Hepatocyte (in vitro differentiated cells): ENCODE results near the gene MCM7. TPM values are rescaled to one million over a fixed set of nuclear protein-coding genes. Genes with fewer than 3 reads are reported as not detected.

Experiments
- DNase-seq: peaks from one replicate; pipeline ENCODE4 v3.0.0-alpha.2; 2016; ENCODE audit warnings: low spot score
- H2AFZ ChIP-seq: fragments of 200-600 bp; sonication (generic); 2 replicates; pipeline ENCODE4 v1.6.0; 2016; ENCODE audit warnings: antibody characterized with exemption, mild to moderate bottlenecking
- H3K27ac ChIP-seq: fragments of 200-600 bp; sonication (generic); 2 replicates; pipeline ENCODE4 v1.5.1; 2016; ENCODE audit warnings: mild to moderate bottlenecking
- H3K27me3 ChIP-seq: fragments of 200-600 bp; sonication (generic); 2 replicates; pipeline ENCODE4 v1.6.1; 2016
- H3K36me3 ChIP-seq: fragments of 200-600 bp; sonication (generic); replicated peaks from 2 replicates; pipeline ENCODE4 v1.5.1; 2016; ENCODE audit warnings: low read depth; ENCODE audit not compliant: insufficient read depth
- H3K4me1 ChIP-seq: fragments of 200-600 bp; sonication (generic); 2 replicates; pipeline ENCODE4 v1.5.1; 2016; ENCODE audit warnings: mild to moderate bottlenecking, moderate library complexity; ENCODE audit not compliant: insufficient read depth
- H3K4me2 ChIP-seq: fragments of 200-600 bp; sonication (generic); 2 replicates; pipeline ENCODE4 v1.6.0; 2016
- H3K4me3 ChIP-seq: fragments of 200-600 bp; sonication (generic); 2 replicates; pipeline ENCODE4 v1.5.1; 2016; ENCODE audit warnings: mild to moderate bottlenecking
- H3K79me2 ChIP-seq: fragments of 200-600 bp; sonication (generic); 2 replicates; pipeline ENCODE4 v1.6.0; 2017; ENCODE audit warnings: mild to moderate bottlenecking
- H3K9me2 ChIP-seq: fragments of 200-600 bp; sonication (generic); replicated peaks from 2 replicates; pipeline ENCODE4 v1.6.0; 2017; ENCODE audit warnings: mild to moderate bottlenecking; ENCODE audit not compliant: insufficient read depth
- H3K9me3 ChIP-seq: fragments of 200-600 bp; sonication (generic); 2 replicates; pipeline ENCODE4 v1.5.1; 2016; ENCODE audit warnings: low read depth, mild to moderate bottlenecking
- H4K20me1 ChIP-seq: fragments of 200-600 bp; sonication (generic); 2 replicates; pipeline ENCODE4 v1.6.0; 2016; ENCODE audit warnings: mild to moderate bottlenecking; ENCODE audit not compliant: insufficient read depth, poor library complexity, severe bottlenecking
- EZH2 ChIP-seq: fragments of 200-600 bp; sonication (generic); IDR thresholded peaks from 2 replicates; pipeline ENCODE4 v1.6.1; 2016; ENCODE audit warnings: antibody characterized with exemption, mild to moderate bottlenecking, borderline replicate concordance
- EZH2phosphoT487 ChIP-seq: fragments of 200-600 bp; sonication (generic); IDR thresholded peaks from one replicate; pipeline ENCODE4 v1.6.1; 2018; ENCODE audit warnings: antibody characterized with exemption, mild to moderate bottlenecking, low read depth, moderate library complexity; ENCODE audit not compliant: unreplicated experiment, severe bottlenecking
- WGBS: methylation state at CpG from one replicate; pipeline ENCODE4 v1.1.6; 2016; ENCODE audit warnings: low lambda C conversion rate; ENCODE audit errors: missing lambda C conversion rate; 5-methylcytosine and 5-hydroxymethylcytosine counted together
- polyA plus RNA-seq: library from polyadenylated mRNA; unstranded; fragments of >200 nt; fragmentation: Nextera tagmentation; extraction: Ambion mirVana; gene quantifications from 2 replicates; pipeline ENCODE4 v1.2.1, GENCODE V29; 2016
- total RNA-seq: library from RNA; depleted of rRNA; stranded (reverse); fragments of >200 nt; gene quantifications from 2 replicates; pipeline ENCODE4 v1.2.3, GENCODE V29; 2014
- TF ChIP-seq, protein P1 (sequence below): fragments of 200-600 bp; sonication (generic); IDR thresholded peaks from 2 replicates; pipeline ENCODE4 v1.5.1; 2016; ENCODE audit warnings: antibody characterized with exemption, mild to moderate bottlenecking; ENCODE audit not compliant: poor library complexity

Gene MCM7
- total and polyA plus RNA-seq, 2 experiments from 2014 or later: 42.1 to 49.3 TPM

DNA sequence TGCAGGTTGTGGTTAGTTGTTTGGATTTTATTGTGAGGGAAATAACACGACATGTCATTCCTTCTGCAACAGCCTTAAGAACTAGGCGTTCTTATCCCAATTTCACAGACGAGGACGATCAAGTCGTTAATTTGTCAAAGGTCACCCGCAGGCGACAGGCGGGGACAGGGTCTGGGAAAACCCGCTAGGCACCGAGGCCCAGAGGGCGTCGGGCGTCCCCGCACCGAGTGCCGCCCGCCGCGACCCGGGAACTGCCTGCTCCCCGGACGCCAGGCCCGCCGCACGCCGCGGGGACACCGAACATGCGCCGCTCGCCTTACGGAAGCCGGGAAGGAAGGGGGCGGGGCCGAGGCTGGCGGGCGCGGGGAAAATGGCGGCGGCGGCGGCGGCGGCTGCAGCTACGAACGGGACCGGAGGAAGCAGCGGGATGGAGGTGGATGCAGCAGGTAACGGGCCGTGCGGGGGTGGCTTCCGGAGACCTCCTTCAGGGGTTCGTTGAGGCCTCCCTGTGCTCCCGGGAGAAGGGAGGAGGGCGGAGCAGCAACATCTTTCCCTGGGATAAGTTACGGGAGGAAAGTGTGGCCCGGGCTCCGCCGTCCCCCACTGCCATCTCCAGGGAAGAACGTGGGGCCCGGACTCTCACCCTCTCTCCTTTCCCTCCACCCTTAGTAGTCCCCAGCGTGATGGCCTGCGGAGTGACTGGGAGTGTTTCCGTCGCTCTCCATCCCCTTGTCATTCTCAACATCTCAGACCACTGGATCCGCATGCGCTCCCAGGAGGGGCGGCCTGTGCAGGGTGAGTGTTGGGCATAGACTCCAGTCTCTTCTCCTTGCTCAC is 12.4 kb downstream of the MCM7 start, which contains the start of gene COPS6:
Gene COPS6 (plus strand): TSS at position 349 of the 837 bp plus-strand sequence. CDS start 22 bp downstream, at position 371.
- Histone ChIP-seq H3K36me3 (no peaks in the 10 kb centered on the region), H3K79me2 (peaks cover 15% of the 10 kb centered on the region), H3K27me3 (no peaks in the 10 kb centered on the region), H3K9me3 (no peaks in the 10 kb centered on the region), H3K4me1 (peaks cover 20% of the 10 kb centered on the region), H3K4me2 (peak within 1 kb of the TSS; percentile 87), H4K20me1 (no peaks in the 10 kb centered on the region), H2AFZ (peak within 1 kb of the TSS; percentile 91), H3K27ac (peak within 1 kb of the TSS; percentile 91), H3K4me3 (peak within 1 kb of the TSS; percentile 70), H3K9me2 (no peaks in the 10 kb centered on the region)
- DNase-seq: peak; percentile 90
- WGBS: 2% methylated on average over 57 of the region's 68 CpGs
- TF ChIP-seq, protein P1, sequence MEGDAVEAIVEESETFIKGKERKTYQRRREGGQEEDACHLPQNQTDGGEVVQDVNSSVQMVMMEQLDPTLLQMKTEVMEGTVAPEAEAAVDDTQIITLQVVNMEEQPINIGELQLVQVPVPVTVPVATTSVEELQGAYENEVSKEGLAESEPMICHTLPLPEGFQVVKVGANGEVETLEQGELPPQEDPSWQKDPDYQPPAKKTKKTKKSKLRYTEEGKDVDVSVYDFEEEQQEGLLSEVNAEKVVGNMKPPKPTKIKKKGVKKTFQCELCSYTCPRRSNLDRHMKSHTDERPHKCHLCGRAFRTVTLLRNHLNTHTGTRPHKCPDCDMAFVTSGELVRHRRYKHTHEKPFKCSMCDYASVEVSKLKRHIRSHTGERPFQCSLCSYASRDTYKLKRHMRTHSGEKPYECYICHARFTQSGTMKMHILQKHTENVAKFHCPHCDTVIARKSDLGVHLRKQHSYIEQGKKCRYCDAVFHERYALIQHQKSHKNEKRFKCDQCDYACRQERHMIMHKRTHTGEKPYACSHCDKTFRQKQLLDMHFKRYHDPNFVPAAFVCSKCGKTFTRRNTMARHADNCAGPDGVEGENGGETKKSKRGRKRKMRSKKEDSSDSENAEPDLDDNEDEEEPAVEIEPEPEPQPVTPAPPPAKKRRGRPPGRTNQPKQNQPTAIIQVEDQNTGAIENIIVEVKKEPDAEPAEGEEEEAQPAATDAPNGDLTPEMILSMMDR: no peak
- TF ChIP-seq EZH2phosphoT487: no peak
- TF ChIP-seq EZH2: no peak

DNA sequence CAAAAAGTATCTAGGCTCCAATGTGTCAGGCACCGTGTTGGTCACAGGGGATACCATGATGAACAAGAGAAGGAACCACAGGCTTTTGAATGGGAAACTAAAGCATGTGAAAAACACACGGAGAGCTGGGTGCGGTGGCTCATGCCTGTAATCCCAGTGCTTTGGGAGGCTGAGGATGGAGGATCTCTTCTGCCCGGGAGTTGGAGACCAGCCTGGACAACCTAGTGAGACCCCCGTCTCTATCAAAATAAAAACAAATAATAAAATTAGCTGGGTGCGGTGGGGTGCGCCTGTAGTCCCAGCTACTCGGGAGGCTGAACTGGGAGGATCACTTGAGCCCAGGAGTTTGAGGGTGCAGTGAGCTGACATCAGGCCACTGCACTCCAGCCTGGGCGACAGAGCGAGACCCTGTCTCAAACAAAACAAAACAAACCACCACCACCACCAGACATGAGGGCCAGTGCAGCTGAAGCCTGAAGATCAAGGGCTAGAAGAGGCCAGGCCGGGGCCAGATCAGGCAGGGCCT is 13.0 kb downstream of the MCM7 start:
- peak overlapping the region; percentile 91 for H3K27ac ChIP-seq
- H4K20me1 ChIP-seq: no peaks in the 10 kb centered on the region
- peak overlapping the region; percentile 70 for H3K4me3 ChIP-seq
- 86% methylated on average over 11 of the region's 11 CpGs for WGBS
- H3K4me2 ChIP-seq: peak overlapping the region; percentile 87
- no peaks in the 10 kb centered on the region for H3K9me3 ChIP-seq
- H3K36me3 ChIP-seq: no peaks in the 10 kb centered on the region
- H3K9me2 ChIP-seq: no peaks in the 10 kb centered on the region
- peaks cover 15% of the 10 kb centered on the region for H3K79me2 ChIP-seq
- no peak for TF ChIP-seq EZH2phosphoT487
- TF ChIP-seq, protein P1: no peak
- TF ChIP-seq EZH2: no peak
- H3K4me1 ChIP-seq: peaks cover 20% of the 10 kb centered on the region
- H2AFZ ChIP-seq: peak overlapping the region; percentile 91
- H3K27me3 ChIP-seq: no peaks in the 10 kb centered on the region
- DNase-seq: no peak

DNA sequence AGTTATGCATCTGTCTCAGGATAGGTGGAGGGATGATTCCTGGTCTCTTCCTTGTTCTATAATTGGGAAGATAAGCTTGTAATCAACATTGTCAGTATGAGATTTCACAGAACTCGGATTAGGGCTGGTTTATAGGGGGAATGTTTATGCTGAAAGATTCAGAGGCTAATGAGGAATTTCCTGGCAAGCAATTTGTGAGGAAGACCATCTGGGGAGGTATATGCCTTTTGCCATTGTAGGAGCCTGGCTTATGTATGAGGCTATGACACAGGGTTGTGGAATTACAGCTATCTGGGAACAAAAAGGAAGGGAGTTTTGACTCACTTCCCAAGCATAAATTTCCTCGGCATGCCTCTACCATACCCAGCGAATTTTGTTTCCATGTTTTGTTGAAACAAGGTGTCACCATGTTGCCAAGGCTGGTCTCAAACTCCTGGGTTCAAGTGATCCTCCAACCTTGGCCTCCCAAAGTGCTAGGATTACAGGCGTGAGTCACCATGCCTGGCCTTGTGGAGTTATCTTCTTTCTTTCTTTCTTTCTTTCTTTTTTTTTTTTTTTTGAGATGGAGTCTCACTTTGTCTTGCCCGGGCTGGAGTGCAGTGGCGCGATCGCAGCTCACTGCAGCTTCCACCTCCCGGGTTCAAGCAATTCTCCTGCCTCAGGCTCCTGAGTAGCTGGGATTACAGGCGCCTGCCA is 14.0 kb downstream of the MCM7 start:
- TF ChIP-seq EZH2phosphoT487 (no peak), EZH2 (no peak)
- TF ChIP-seq, protein P1: no peak
- Histone ChIP-seq H3K27ac (peak overlapping the region; percentile 91), H3K79me2 (peaks cover 15% of the 10 kb centered on the region), H3K4me2 (peak overlapping the region; percentile 30), H3K9me3 (no peaks in the 10 kb centered on the region), H3K36me3 (no peaks in the 10 kb centered on the region), H3K27me3 (no peaks in the 10 kb centered on the region), H3K9me2 (no peaks in the 10 kb centered on the region), H3K4me1 (peaks cover 25% of the 10 kb centered on the region), H3K4me3 (no peak overlapping the region), H2AFZ (no peak overlapping the region), H4K20me1 (no peaks in the 10 kb centered on the region)
- 60% methylated on average over 10 of the region's 10 CpGs for WGBS
- peak; percentile 68 for DNase-seq
